Measurements from ENCODE around the gene HBE1. TPM values are rescaled to one million over a fixed set of nuclear protein-coding genes. Genes with fewer than 3 reads are reported as not detected.
A peak's percentile ranks its signal among the peaks of the same experiment; 100 is the strongest.

Gene HBE1
- total RNA-seq, 2 experiments from 2014 or later = not detected

DNA sequence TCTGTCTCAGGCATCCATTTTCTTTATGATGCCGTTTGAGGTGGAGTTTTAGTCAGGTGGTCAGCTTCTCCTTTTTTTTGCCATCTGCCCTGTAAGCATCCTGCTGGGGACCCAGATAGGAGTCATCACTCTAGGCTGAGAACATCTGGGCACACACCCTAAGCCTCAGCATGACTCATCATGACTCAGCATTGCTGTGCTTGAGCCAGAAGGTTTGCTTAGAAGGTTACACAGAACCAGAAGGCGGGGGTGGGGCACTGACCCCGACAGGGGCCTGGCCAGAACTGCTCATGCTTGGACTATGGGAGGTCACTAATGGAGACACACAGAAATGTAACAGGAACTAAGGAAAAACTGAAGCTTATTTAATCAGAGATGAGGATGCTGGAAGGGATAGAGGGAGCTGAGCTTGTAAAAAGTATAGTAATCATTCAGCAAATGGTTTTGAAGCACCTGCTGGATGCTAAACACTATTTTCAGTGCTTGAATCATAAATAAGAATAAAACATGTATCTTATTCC lies 10.9 kb upstream of the HBE1 start:
- H3K27ac Mint-ChIP-seq = no peak overlapping the region
- peaks cover 4% of the 10 kb centered on the region for H3K4me1 Mint-ChIP-seq
- POLR2A ChIA-PET = no interaction called here
- H3K36me3 Mint-ChIP-seq (ENCODE audit: low read depth) = no peaks in the 10 kb centered on the region
- CTCF ChIA-PET = no interaction called here
- no peaks in the 10 kb centered on the region for H3K9me3 Mint-ChIP-seq
- DNase-seq = peak; percentile 12
- no peaks in the 10 kb centered on the region for H3K27me3 Mint-ChIP-seq
- H3K4me3 Mint-ChIP-seq = no peak overlapping the region

DNA sequence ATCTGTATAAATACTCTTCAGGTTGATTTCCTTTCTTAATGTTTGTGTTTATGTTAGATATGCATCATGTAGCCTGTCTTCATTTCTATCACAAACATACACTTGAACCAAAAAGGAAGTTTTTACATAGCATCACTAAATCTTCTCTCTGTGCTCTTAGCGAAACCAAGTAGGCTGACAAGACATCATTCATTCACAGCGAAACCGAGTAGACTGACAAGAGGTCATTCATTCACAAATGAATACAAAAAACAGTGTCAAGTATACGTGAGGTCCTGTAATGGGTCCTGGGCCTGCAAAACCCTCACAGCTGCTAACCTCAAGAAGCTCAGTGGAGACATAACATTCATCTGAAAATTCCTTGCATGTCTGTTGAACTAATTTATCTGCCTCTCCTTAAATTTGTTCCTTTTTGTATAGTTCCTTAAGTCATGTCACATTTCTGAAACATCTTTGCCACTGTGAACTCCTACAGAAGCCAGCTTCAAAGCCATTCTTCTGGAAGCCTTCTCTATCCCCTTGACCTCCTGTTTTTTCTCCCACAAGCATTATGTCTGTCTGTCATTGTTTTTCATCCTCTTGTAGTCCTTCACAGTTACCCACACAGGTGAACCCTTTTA lies 9.8 kb upstream of the HBE1 start:
- CTCF ChIA-PET = no interaction called here

DNA sequence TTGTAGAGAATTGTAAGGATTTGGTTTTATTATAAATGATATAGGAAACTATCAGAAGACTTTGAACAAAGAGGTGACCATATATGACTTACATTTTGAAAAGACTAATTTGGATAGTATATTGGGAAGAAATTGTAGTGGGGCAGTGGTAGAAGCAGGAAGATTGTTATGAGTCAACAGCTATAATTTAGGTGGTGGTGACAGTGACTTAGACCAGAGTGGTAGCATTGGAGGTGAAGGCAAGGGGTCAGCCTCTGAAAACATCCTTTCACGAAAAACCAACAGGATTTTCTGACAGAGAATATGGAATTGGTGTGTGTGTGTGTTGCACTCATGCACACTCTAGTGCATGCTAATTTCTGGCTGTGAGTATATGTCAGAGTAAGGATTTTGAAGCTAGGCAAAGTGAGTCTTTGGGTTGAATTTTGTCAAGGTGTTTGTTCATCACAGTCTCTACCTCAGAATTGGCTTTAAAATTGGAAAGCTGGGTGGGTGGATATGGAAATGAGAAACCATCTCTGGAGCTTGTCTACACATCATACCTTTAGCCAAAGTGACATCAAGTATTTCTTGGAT lies 8.2 kb upstream of the HBE1 start:
- no peaks in the 10 kb centered on the region for H3K27me3 Mint-ChIP-seq
- no peaks in the 10 kb centered on the region for H3K36me3 Mint-ChIP-seq (ENCODE audit: low read depth)
- ChIA-PET POLR2A (no interaction called here), CTCF (interaction anchor here (0.5 kb wide), 1 partner anchor 81 kb away, joined by 4 read pairs; no protein-coding TSS in a partner anchor)
- H3K4me3 Mint-ChIP-seq = no peak overlapping the region
- no peaks in the 10 kb centered on the region for H3K9me3 Mint-ChIP-seq
- peaks cover 4% of the 10 kb centered on the region for H3K4me1 Mint-ChIP-seq
- no peak overlapping the region for H3K27ac Mint-ChIP-seq
- no peak for DNase-seq

More for the DNA sequence above, 9.8 kb upstream of the HBE1 start:
- H3K4me1 Mint-ChIP-seq = peaks cover 4% of the 10 kb centered on the region
- no peak for DNase-seq
- POLR2A ChIA-PET = no interaction called here
- H3K27ac Mint-ChIP-seq = no peak overlapping the region
- H3K4me3 Mint-ChIP-seq = no peak overlapping the region
- no peaks in the 10 kb centered on the region for H3K9me3 Mint-ChIP-seq
- no peaks in the 10 kb centered on the region for H3K27me3 Mint-ChIP-seq
- H3K36me3 Mint-ChIP-seq (ENCODE audit: low read depth) = no peaks in the 10 kb centered on the region

DNA sequence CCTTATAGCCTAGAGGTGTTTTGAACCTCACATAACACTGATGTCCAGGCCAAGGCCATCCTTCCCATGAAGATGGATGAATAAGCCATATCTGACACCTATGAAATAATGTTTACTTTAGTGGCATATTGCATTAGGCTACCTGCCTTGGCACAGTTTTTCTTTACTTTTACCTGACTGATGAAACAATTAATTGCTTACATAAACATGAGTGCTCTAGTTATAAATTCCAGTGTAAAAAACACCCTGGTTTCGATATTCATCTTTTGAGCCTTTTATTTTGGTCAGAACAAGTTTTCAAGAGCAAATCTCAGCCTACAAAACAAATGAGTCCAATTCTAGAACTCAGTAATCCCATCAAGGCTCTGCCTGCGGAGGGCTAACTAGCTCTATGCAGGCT lies 7.0 kb upstream of the HBE1 start:
- ChIA-PET POLR2A (no interaction called here), CTCF (no interaction called here)
- Mint-ChIP-seq H3K27me3 (no peaks in the 10 kb centered on the region), H3K36me3 (ENCODE audit: low read depth) (no peaks in the 10 kb centered on the region), H3K9me3 (no peaks in the 10 kb centered on the region), H3K27ac (no peak overlapping the region), H3K4me3 (no peak overlapping the region), H3K4me1 (peaks cover 4% of the 10 kb centered on the region)
- DNase-seq = no peak

DNA sequence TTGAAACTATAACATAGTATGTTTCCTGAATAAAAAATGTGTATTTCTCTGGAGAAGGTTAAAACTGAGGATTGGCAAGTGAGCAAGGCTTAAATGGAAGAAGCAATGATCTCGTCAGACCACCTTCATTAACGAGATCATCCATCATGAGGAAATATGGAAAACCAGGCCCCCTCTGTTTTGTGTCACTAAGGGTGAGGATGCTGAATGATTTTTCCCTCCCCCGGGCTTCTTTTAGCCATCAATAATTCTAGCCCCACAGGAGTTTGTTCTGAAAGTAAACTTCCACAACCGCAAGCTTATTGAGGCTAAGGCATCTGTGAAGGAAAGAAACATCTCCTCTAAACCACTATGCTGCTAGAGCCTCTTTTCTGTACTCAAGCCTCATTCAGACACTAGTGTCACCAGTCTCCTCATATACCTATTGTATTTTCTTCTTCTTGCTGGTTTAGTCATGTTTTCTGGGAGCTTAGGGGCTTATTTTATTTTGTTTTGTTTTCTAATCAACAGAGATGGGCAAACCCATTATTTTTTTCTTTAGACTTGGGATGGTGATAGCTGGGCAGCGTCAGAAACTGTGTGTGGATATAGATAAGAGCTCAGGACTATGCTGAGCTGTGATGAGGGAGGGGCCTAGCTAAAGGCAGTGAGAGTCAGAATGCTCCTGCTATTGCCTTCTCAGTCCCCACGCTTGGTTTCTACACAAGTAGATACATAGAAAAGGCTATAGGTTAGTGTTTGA lies 5.8 kb upstream of the HBE1 start:
- Mint-ChIP-seq H3K4me1 (peaks cover 1% of the 10 kb centered on the region), H3K27ac (no peak overlapping the region), H3K36me3 (ENCODE audit: low read depth) (no peaks in the 10 kb centered on the region), H3K27me3 (no peaks in the 10 kb centered on the region), H3K9me3 (no peaks in the 10 kb centered on the region), H3K4me3 (no peak overlapping the region)
- POLR2A ChIA-PET = no interaction called here
- DNase-seq = no peak
- CTCF ChIA-PET = no interaction called here

DNA sequence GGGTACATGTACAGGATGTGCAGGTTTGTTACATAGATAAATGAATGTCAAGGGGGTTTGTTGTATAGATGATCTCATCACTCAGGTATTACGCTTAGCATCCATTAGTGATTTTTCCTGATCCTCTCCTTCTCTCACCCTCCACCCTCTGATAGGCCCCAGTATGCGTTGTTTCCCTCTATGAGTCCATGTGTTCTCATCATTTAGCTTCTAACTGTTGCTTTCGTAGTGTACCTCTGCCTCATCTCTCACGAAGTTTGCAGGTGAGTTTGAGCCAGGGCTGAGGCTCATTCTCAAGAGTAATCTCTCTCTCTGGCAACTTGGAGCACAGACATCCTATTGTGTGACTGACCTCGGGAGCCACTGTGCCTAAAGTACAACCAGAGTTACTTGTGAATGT lies 4.7 kb upstream of the HBE1 start:
- POLR2A ChIA-PET = no interaction called here
- no peak overlapping the region for H3K27ac Mint-ChIP-seq
- no peaks in the 10 kb centered on the region for H3K4me1 Mint-ChIP-seq
- CTCF ChIA-PET = no interaction called here
- no peak overlapping the region for H3K4me3 Mint-ChIP-seq
- DNase-seq = no peak
- no peaks in the 10 kb centered on the region for H3K27me3 Mint-ChIP-seq
- no peaks in the 10 kb centered on the region for H3K36me3 Mint-ChIP-seq (ENCODE audit: low read depth)
- no peaks in the 10 kb centered on the region for H3K9me3 Mint-ChIP-seq

DNA sequence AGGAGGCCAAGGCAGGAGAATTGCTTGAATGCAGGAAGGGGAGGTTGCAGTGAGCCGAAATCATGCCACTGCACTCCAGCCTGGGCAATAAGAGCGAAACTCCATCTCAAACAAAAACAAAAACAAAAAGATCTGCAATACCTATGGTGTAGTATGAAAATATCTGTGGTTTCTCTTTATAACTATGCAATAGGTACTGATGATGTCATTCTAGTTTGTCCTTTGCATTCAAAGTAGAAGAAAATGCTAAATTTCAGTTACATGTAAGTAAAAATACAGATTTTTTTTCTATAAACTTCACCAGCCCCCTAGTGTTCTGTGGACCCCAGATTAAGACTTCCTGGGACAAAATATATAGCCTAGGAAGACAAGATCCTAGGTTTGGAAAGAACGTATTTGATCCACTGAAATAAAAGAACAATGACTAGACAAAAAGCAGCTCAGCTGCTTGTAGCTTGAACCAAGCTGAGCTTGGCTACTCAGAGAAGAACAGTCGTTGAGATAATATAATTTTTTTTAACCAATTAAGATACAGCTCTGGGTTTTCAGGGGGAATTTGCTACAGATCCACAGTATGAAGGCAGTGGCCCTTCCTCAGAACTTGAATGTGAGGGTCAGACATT lies 2.8 kb upstream of the HBE1 start:
- ChIA-PET CTCF (no interaction called here), POLR2A (no interaction called here)
- Mint-ChIP-seq H3K4me3 (no peak overlapping the region), H3K36me3 (ENCODE audit: low read depth) (no peaks in the 10 kb centered on the region), H3K9me3 (no peaks in the 10 kb centered on the region), H3K27me3 (peaks cover under 1% of the 10 kb centered on the region), H3K4me1 (no peaks in the 10 kb centered on the region), H3K27ac (no peak overlapping the region)
- DNase-seq = no peak

DNA sequence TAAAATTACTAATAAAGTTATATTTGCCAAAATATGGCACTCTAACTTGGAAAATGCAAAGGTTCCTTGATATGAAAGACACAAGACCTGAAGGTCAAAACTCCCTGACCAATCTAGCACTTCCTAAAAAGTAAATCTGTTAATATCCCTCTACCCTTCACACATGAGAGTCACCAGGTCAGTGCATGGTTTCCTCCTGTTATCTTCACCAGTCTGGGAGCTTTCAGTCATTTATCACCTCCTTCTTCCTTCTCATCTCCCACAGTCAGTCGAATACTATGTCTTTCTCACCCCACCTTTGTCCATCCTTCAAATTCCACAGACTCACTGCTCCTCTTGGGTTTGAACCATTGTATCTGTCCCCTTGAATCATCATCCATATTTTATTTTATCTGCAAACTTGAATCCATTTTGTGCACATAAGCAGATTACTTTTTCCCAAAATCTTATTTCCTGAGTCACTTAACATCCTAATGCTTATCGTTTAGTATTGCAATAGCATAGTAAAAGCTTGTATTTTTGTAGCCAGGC lies 2.6 kb downstream of the HBE1 start:
- no peak for DNase-seq
- Mint-ChIP-seq H3K9me3 (no peaks in the 10 kb centered on the region), H3K27me3 (peaks cover 10% of the 10 kb centered on the region), H3K36me3 (ENCODE audit: low read depth) (no peaks in the 10 kb centered on the region), H3K27ac (no peak overlapping the region), H3K4me1 (no peaks in the 10 kb centered on the region), H3K4me3 (no peak overlapping the region)
- POLR2A ChIA-PET = no interaction called here
- CTCF ChIA-PET = interaction anchor here (0.6 kb wide), 1 partner anchor 1344 kb away, joined by 4 read pairs; no protein-coding TSS in a partner anchor

DNA sequence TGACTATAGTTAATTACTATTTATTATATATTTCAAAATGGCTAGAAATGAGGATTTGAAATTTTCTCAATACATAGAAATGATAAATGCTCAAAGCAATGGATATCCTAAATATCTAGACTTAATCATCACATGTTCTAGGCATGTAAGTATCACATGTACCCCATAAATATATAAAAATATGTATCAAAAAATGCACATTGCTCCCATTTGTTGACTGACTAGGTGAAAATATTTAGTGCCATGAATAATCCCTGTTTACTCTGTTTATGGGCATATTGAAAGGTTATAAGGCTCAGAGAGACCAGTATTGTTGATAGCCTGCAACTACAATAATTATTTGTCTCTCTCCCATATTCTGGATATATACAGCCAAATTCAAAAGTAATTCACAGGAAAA lies 3.1 kb downstream of the HBE1 start:
- POLR2A ChIA-PET = no interaction called here
- no peaks in the 10 kb centered on the region for H3K36me3 Mint-ChIP-seq (ENCODE audit: low read depth)
- CTCF ChIA-PET = no interaction called here
- no peaks in the 10 kb centered on the region for H3K4me1 Mint-ChIP-seq
- no peak overlapping the region for H3K4me3 Mint-ChIP-seq
- H3K27me3 Mint-ChIP-seq = peaks cover 10% of the 10 kb centered on the region
- DNase-seq = no peak
- no peak overlapping the region for H3K27ac Mint-ChIP-seq
- H3K9me3 Mint-ChIP-seq = no peaks in the 10 kb centered on the region

DNA sequence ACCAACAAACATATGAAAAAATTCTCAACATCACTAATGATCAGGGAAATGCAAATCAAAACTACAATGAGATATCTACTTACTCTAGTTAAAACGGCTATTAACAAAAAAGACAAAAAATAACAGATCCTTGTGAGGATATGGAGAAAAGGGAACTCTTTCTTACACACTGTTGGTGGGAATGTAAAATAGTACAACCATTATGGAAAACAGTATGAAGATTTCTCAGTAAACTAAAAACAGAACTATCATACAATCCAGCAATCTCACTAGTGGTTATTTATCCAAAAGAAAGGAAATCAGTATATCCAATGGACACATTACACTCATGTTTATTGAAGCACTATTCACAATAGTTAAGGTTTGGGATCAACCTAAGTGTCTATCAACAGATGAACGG lies 3.9 kb downstream of the HBE1 start:
- ChIA-PET CTCF (no interaction called here), POLR2A (no interaction called here)
- Mint-ChIP-seq H3K36me3 (ENCODE audit: low read depth) (no peaks in the 10 kb centered on the region), H3K27ac (no peak overlapping the region), H3K4me1 (no peaks in the 10 kb centered on the region), H3K27me3 (peaks cover 10% of the 10 kb centered on the region), H3K9me3 (no peaks in the 10 kb centered on the region), H3K4me3 (no peak overlapping the region)
- no peak for DNase-seq

DNA sequence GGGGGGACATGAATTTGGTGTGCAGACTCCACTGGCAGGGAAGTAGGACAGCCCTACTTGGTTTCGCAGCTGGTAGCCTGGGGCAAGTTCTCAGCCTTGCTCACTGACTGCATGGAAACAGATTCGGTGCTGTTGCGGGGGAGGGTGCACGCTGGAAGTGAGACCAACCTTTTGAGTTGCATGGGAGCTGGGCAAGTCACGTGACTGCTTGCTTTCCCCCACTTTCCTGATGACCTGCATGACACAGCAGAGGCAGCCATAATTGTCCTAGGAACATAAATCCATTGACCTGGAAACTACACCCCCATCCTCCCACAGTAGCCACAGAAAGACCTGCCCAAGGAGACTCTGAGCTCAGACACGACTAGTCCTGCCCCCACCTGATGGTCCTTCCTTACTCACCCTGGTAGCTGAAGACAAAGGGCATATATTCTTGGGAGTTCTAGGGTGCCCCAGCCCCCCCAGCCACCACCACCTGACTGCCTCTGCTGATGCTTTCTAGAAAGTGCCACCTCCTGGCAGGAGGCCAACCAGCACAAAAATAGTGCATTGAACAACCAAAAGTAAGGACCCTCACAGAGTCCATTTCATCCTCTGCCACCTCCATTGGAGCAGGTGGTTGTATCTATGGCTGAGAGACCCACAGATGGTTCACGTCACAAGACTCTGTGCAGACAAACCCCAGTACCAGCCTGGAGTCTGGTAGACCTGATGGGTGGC lies 11.0 kb downstream of the HBE1 start:
- Mint-ChIP-seq H3K36me3 (ENCODE audit: low read depth) (no peaks in the 10 kb centered on the region), H3K27ac (no peak overlapping the region), H3K4me3 (no peak overlapping the region), H3K9me3 (no peaks in the 10 kb centered on the region), H3K4me1 (no peaks in the 10 kb centered on the region), H3K27me3 (no peaks in the 10 kb centered on the region)
- CTCF ChIA-PET = no interaction called here
- POLR2A ChIA-PET = no interaction called here
- DNase-seq = no peak

DNA sequence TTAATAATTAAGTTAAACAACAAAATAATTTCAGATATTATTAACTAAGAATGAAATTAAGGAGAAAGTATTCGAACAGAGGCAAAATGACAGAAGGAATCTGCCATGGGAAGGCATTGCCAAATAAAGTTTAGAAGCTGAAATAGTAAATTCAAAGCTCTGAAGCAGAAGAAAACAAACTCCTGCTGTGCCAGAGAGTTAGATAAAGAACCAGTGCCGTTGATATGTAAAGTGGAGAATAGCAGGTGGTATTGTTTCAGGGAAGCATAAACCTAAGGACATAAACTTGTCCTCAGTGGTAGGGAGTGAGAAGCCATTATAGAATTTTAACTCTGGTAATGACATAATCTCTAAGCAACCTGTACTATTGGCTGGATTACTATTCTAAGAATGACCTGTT lies 12.4 kb downstream of the HBE1 start:
- Mint-ChIP-seq H3K36me3 (ENCODE audit: low read depth) (no peaks in the 10 kb centered on the region), H3K4me3 (no peak overlapping the region), H3K27ac (no peak overlapping the region), H3K9me3 (no peaks in the 10 kb centered on the region), H3K27me3 (no peaks in the 10 kb centered on the region), H3K4me1 (no peaks in the 10 kb centered on the region)
- ChIA-PET CTCF (no interaction called here), POLR2A (no interaction called here)
- DNase-seq = no peak

Measured in activated CD4-positive, alpha-beta T cell treated with anti-CD3 and anti-CD28 coated beads, Interleukin-2, amount 10 ng/mL, durations not matched to agents 7 days and 5 days (primary cell).